ENCODE data around the gene CAPN2.

GRCh38 chr1:223738465-223739365 lies 26.4 kb downstream of the CAPN2 start:
- no peak for TF ChIP-seq CTCF (IDR thresholded peaks at IDR 0.05)
- no peak for TF ChIP-seq POLR2A (IDR thresholded peaks at IDR 0.05)

All from testis (tissue), 2 donors.